Effector memory CD8-positive, alpha-beta T cell (primary cell): ENCODE measurements around the gene ZFAND2A.
"Not testable (repeated sequence)": the region's sequence is repeated elsewhere in the genome, so short reads cannot be mapped to it uniquely, and the experiment has no call there.

ENCODE experiments used
- ATAC-seq: fragments of 150-1000 bp; cut with Tn5 transposase; replicated peaks from 2 replicates; pipeline ENCODE4 v1.10.0; 2021; ENCODE audit warnings: mild to moderate bottlenecking, moderate library complexity
- DNase-seq, 3 experiments: peaks; one replicate each; pipeline ENCODE4 v3.0.0; 2021
- H3K27ac Mint-ChIP-seq, 2 donors: one replicate each; pipeline ENCODE4 v1.8.0; 2022; ENCODE audit warnings: mild to moderate bottlenecking in 2 of 2, mixed read lengths in 2 of 2, moderate library complexity in 2 of 2
- H3K27me3 Mint-ChIP-seq, 2 donors: one replicate each; pipeline ENCODE4 v1.8.0; 2022; ENCODE audit warnings: mixed read lengths in 2 of 2
- H3K36me3 Mint-ChIP-seq: one replicate; pipeline ENCODE4 v1.8.0; 2022; ENCODE audit warnings: mild to moderate bottlenecking, moderate library complexity, mixed read lengths; ENCODE audit not compliant: insufficient read depth
- H3K4me1 Mint-ChIP-seq, 2 donors: one replicate each; pipeline ENCODE4 v1.8.0; 2022; ENCODE audit warnings: low read depth in 2 of 2, mixed read lengths in 2 of 2
- H3K4me3 Mint-ChIP-seq, 2 donors: one replicate each; pipeline ENCODE4 v1.8.0; 2022; ENCODE audit warnings: mild to moderate bottlenecking in 2 of 2, mixed read lengths in 2 of 2, moderate library complexity in 2 of 2
- H3K9me3 Mint-ChIP-seq, 2 donors: one replicate each; pipeline ENCODE4 v1.8.0; 2022; ENCODE audit warnings: mixed read lengths in 2 of 2

Gene ZFAND2A

GRCh38 chr7:1152492-1152891, 7.5 kb downstream of the ZFAND2A start:
- Mint-ChIP-seq H3K4me3 (no peak overlapping the region), H3K36me3 (peaks cover 69% of the 10 kb centered on the region), H3K27me3 (no peaks in the 10 kb centered on the region), H3K27ac (no peak overlapping the region), H3K4me1 (no peaks in the 10 kb centered on the region), H3K9me3 (no peaks in the 10 kb centered on the region)
- no peak for DNase-seq
- ATAC-seq = no peak

GRCh38 chr7:1151653-1152425, 8.2 kb downstream of the ZFAND2A start:
- no peak for DNase-seq
- ATAC-seq = no peak
- H3K27ac Mint-ChIP-seq = no peak overlapping the region
- no peaks in the 10 kb centered on the region for H3K9me3 Mint-ChIP-seq
- H3K27me3 Mint-ChIP-seq = no peaks in the 10 kb centered on the region
- no peaks in the 10 kb centered on the region for H3K4me1 Mint-ChIP-seq
- no peak overlapping the region for H3K4me3 Mint-ChIP-seq
- peaks cover 62% of the 10 kb centered on the region for H3K36me3 Mint-ChIP-seq

- H3K27me3 Mint-ChIP-seq = no peaks in the 10 kb centered on the region
- no peak overlapping the region for H3K27ac Mint-ChIP-seq
- H3K36me3 Mint-ChIP-seq = peaks cover 59% of the 10 kb centered on the region
- no peaks in the 10 kb centered on the region for H3K4me1 Mint-ChIP-seq
- no peaks in the 10 kb centered on the region for H3K9me3 Mint-ChIP-seq
- DNase-seq (no peak), ATAC-seq (no peak)
- H3K4me3 Mint-ChIP-seq = no peak overlapping the region
These were observed 8.8 kb downstream of the ZFAND2A start for GRCh38 chr7:1151156-1151555.

GRCh38 chr7:1150400-1151002, 9.5 kb downstream of the ZFAND2A start:
- Mint-ChIP-seq H3K36me3 (peaks cover 59% of the 10 kb centered on the region), H3K27me3 (no peaks in the 10 kb centered on the region), H3K4me1 (no peaks in the 10 kb centered on the region), H3K4me3 (no peak overlapping the region), H3K9me3 (no peaks in the 10 kb centered on the region), H3K27ac (no peak overlapping the region)
- ATAC-seq (peak; percentile 39), DNase-seq (no peak)

GRCh38 chr7:1149351-1149794, 10.6 kb downstream of the ZFAND2A start:
- no peaks in the 10 kb centered on the region for H3K9me3 Mint-ChIP-seq

GRCh38 chr7:1147873-1148272, 12.1 kb downstream of the ZFAND2A start:
- ATAC-seq, H3K27me3 Mint-ChIP-seq, H3K27ac Mint-ChIP-seq, H3K4me3 Mint-ChIP-seq, DNase-seq, H3K4me1 Mint-ChIP-seq, H3K9me3 Mint-ChIP-seq: not testable (repeated sequence)
- peaks cover 33% of the 10 kb centered on the region for H3K36me3 Mint-ChIP-seq

More at GRCh38 chr7:1149351-1149794, 10.6 kb downstream of the ZFAND2A start:
- no peak overlapping the region for H3K4me3 Mint-ChIP-seq
- H3K27ac Mint-ChIP-seq = no peak overlapping the region
- H3K27me3 Mint-ChIP-seq = no peaks in the 10 kb centered on the region
- ATAC-seq (no peak), DNase-seq (no peak)
- peaks cover 48% of the 10 kb centered on the region for H3K36me3 Mint-ChIP-seq
- H3K4me1 Mint-ChIP-seq = no peaks in the 10 kb centered on the region

GRCh38 chr7:1144269-1144771, 15.7 kb downstream of the ZFAND2A start:
- Mint-ChIP-seq H3K36me3 (peaks cover 3% of the 10 kb centered on the region), H3K4me3 (no peak overlapping the region), H3K27me3 (no peaks in the 10 kb centered on the region), H3K27ac (no peak overlapping the region), H3K4me1 (no peaks in the 10 kb centered on the region), H3K9me3 (no peaks in the 10 kb centered on the region)
- DNase-seq (no peak), ATAC-seq (no peak)

- DNase-seq, H3K4me1 Mint-ChIP-seq, H3K4me3 Mint-ChIP-seq, H3K36me3 Mint-ChIP-seq, H3K27me3 Mint-ChIP-seq, ATAC-seq, H3K27ac Mint-ChIP-seq, H3K9me3 Mint-ChIP-seq: not testable (repeated sequence)
These were observed 17.0 kb downstream of the ZFAND2A start for GRCh38 chr7:1143031-1143430.

- DNase-seq (no peak), ATAC-seq (no peak)
- Mint-ChIP-seq H3K4me1 (peaks cover 5 to 11% of the 10 kb centered on the region in 2 donors), H3K27me3 (no peaks in the 10 kb centered on the region), H3K27ac (no peak overlapping the region), H3K36me3 (peaks cover 5% of the 10 kb centered on the region), H3K4me3 (no peak overlapping the region), H3K9me3 (no peaks in the 10 kb centered on the region)
These were observed 17.9 kb downstream of the ZFAND2A start for GRCh38 chr7:1142051-1142635.

GRCh38 chr7:1141651-1142050, 18.3 kb downstream of the ZFAND2A start:
- Mint-ChIP-seq H3K4me1 (peaks cover 10 to 16% of the 10 kb centered on the region in 2 donors), H3K27me3 (no peaks in the 10 kb centered on the region), H3K9me3 (no peaks in the 10 kb centered on the region), H3K27ac (no peak overlapping the region), H3K36me3 (peaks cover 5% of the 10 kb centered on the region), H3K4me3 (no peak overlapping the region)
- no peak for ATAC-seq
- no peak for DNase-seq

- Mint-ChIP-seq H3K4me3 (no peak overlapping the region), H3K9me3 (no peaks in the 10 kb centered on the region), H3K36me3 (peaks cover 5% of the 10 kb centered on the region), H3K4me1 (peaks cover 12 to 18% of the 10 kb centered on the region in 2 donors), H3K27ac (no peak overlapping the region), H3K27me3 (no peaks in the 10 kb centered on the region)
- DNase-seq = no peak
- ATAC-seq = no peak
These were observed 19.4 kb downstream of the ZFAND2A start for GRCh38 chr7:1140476-1141104.

- H3K4me3 Mint-ChIP-seq = peak overlapping the region; percentile 77 to 87
- peak overlapping the region; percentile 96 for H3K27ac Mint-ChIP-seq
- peaks cover 12 to 18% of the 10 kb centered on the region in 2 donors for H3K4me1 Mint-ChIP-seq
- H3K27me3 Mint-ChIP-seq = no peaks in the 10 kb centered on the region
- H3K9me3 Mint-ChIP-seq = no peaks in the 10 kb centered on the region
- peaks cover 5% of the 10 kb centered on the region for H3K36me3 Mint-ChIP-seq
- DNase-seq (peak in 1 of 3 experiments; percentile 7), ATAC-seq (peak; percentile 67)
These were observed 22.4 kb downstream of the ZFAND2A start for GRCh38 chr7:1137517-1138167.
